CD4-positive, alpha-beta T cell treated with Interleukin-15 for 4 hours (primary cell): ENCODE results near the gene NAV2.
"Not testable (repeated sequence)": the region's sequence is repeated elsewhere in the genome, so short reads cannot be mapped to it uniquely, and the experiment has no call there.

Experiments
- DNase-seq: peaks from one replicate; pipeline ENCODE4 v3.0.0-alpha.2; 2020; ENCODE audit warnings: low spot score

NAV2 gene

GRCh38 chr11:19953336-19953735 is 240.7 kb downstream of the NAV2 start:
- DNase-seq, result no peak

GRCh38 chr11:19953909-19954308 is 241.3 kb downstream of the NAV2 start:
- no peak for DNase-seq

- no peak for DNase-seq
These were observed 242.3 kb downstream of the NAV2 start for GRCh38 chr11:19954899-19955298.

GRCh38 chr11:19955660-19956059 is 243.0 kb downstream of the NAV2 start:
- no peak for DNase-seq

- DNase-seq, result no peak
These were observed 243.6 kb downstream of the NAV2 start for GRCh38 chr11:19956228-19956627.

- DNase-seq, result no peak
These were observed 244.8 kb downstream of the NAV2 start for GRCh38 chr11:19957294-19957943.

DNA sequence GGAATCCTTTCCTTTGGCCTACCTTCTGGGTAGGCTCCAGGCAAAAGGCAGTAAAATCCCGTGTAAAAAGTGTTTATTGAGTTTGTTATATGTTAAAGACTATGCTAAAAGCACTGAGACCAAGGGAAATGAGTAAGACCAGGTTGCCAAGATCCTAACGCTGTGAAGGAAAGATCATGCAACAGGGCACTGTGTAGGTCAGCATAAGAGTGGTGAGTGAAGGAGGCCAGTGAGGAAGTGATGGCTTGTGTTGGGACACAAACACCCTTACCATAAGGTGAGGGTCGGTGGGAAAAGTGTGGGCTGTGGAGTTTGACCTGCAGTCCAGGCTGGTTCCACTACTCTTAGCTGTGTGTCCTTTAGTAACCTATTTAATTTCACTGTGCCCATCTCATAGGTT is 245.6 kb downstream of the NAV2 start:
- no peak for DNase-seq

- no peak for DNase-seq
These were observed 246.6 kb downstream of the NAV2 start for GRCh38 chr11:19959210-19959609.

DNA sequence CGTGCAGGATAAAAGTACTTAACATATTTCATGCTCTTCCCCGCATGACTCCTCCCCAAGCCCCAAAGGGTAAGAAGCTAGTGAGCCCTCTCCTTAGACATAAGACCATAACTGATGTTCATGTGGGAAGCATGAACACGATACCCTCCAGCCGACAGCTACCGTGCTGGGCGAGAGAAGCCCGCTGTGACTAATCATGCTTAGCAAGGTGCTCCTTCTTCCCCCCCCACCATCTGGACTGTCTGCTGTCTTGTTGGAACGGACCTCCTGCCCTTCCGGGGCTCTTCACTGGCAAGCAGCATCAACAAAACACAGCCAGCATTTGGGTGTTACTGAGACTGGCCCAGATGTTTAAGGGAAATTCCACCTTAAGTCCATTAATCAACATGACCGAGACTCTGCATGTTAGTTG is 247.0 kb downstream of the NAV2 start:
- no peak for DNase-seq

DNA sequence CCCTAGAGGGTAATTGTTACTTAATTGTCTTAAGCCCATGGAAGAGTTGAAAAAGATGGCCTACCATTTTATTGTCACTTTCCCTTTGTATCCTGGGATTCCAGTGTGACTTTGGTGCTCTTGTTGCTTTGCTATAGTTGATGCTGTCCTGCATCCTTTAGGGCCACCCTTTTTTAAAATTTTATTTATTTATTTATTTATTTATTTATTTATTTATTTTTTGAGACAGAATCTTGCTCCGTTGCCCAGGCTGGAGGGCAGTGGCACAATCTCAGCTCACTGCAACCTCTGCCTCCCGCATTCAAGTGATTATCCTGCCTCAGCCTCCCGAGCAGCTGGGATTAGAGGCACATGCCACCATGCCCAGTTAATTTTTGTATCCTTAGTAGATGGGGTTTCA is 247.8 kb downstream of the NAV2 start:
- DNase-seq, result not testable (repeated sequence)

GRCh38 chr11:19961225-19961624 is 248.6 kb downstream of the NAV2 start:
- DNase-seq, result no peak

- DNase-seq, result no peak
These were observed 249.6 kb downstream of the NAV2 start for GRCh38 chr11:19962053-19962800.

GRCh38 chr11:19962801-19963175 is 250.2 kb downstream of the NAV2 start:
- DNase-seq, result no peak

GRCh38 chr11:19963697-19964387 is 251.2 kb downstream of the NAV2 start:
- no peak for DNase-seq

DNA sequence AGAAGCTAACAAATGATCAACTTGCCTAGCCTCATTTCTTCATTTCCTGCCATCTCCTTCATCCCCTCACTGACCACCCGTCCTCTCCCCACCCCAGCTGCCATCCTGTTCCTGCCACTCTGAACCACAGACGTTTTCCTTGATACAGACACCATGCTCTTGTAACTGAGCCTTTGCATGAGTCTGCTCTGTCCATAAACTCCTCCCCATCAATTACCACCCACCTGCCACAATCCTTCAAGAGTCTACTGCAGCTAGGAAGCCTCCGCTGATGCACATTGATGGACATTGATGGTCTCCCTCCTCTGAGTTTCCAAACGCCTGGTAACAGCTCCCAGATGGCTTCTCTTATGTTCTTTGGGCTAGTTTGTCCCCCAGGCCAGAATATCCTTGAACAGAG is 253.8 kb downstream of the NAV2 start:
- no peak for DNase-seq

GRCh38 chr11:19966927-19967326 is 254.3 kb downstream of the NAV2 start:
- DNase-seq, result no peak

DNA sequence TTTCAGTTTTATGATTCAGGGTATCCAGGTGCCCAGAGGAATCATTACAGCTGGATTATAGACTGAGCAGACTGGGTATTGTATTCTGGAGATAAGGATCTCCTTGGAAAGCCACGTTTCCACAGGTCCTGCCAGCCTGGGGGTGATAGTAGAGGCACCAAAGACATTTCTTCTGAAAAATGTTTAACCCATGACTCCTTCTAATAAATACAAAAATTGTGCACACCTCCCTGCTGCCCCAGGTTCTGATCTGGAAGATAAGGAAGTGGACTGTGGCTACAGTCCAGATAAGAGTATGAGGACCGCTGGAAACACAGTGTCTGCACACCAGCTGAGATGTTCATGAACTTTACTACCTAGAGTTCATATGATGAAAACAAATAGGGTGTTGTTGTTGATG is 255.2 kb downstream of the NAV2 start:
- no peak for DNase-seq

GRCh38 chr11:19968860-19969259 is 256.2 kb downstream of the NAV2 start:
- no peak for DNase-seq

- DNase-seq, result no peak
These were observed 258.3 kb downstream of the NAV2 start for GRCh38 chr11:19970944-19971343.

DNA sequence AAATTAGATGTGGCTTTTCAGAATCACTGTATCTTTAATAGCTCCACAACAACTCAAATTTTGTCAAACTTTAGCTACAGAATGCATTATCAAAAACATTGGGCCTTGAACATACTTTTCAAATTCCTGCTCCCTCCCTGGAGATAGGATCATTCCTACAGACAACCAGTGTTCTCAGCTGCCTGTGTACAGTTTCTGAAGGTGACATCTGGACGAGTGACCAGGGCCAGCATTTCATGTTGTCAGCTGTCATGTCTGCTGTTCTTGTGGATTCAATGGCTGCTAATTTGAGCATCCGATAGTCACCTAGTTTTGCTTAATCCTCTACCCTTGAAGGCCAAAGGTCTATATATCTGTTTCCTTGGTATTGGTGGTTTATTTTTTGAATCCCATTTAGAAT is 259.5 kb downstream of the NAV2 start:
- no peak for DNase-seq

- DNase-seq, result no peak
These were observed 260.0 kb downstream of the NAV2 start for GRCh38 chr11:19972651-19973050.

DNA sequence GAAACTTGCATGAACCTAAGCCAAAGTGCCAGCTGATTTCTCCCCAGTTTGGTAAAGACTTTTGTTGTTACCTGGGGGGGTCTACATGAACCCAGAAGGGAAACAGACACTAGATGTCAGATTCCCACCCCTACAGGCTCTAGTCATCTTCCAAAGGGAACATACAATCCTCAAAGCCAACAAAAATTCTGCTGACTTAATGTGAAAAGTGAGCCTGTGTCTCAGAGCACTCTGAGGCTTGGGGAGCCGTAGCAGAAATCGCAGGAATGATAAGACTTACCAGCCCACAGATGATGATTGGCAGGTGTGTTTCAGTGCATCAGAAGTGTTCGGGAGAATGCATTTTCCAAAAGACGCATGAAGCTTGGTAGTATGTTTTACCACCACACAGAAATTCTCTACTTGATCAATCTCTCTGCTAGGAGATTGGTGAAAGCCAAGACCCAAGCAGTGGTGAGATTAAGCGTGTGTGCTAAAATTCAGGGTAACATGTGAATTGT is 260.5 kb downstream of the NAV2 start:
- no peak for DNase-seq

- DNase-seq, result no peak
These were observed 262.2 kb downstream of the NAV2 start for GRCh38 chr11:19974886-19975285.
